Uterus (tissue), 4 donors: ENCODE data around the gene SCN1B. TPM values are rescaled to one million over a fixed set of nuclear protein-coding genes. Genes with fewer than 3 reads are reported as not detected.

ENCODE experiments used
- DNase-seq, 2 donors: peaks; one replicate each; pipeline ENCODE4 v3.0.0-alpha.2; 2019 to 2020
- H3K27ac ChIP-seq, 2 donors: fragments of 200-600 bp; sonication (generic); 1 replicate in 1 of 2; 2 replicates in 1 of 2; pipeline ENCODE4 v1.5.1; 2016 to 2018
- H3K27me3 ChIP-seq, 2 donors: fragments of 200-600 bp; sonication (generic); one replicate each; pipeline ENCODE4 v1.5.1; 2018 to 2019; ENCODE audit warnings: control low read depth in 1 of 2
- H3K36me3 ChIP-seq, 2 donors: fragments of 200-600 bp; sonication (generic); one replicate each; pipeline ENCODE4 v1.5.1; 2019; ENCODE audit warnings: control low read depth in 1 of 2
- H3K4me1 ChIP-seq, 2 donors: fragments of 200-600 bp; sonication (generic); one replicate each; pipeline ENCODE4 v1.5.1; 2018 to 2019; ENCODE audit warnings: control low read depth in 1 of 2
- H3K4me3 ChIP-seq, 2 donors: fragments of 200-600 bp; sonication (generic); 1 replicate in 1 of 2; 2 replicates in 1 of 2; pipeline ENCODE4 v1.5.1; 2018 to 2019; ENCODE audit warnings: mild to moderate bottlenecking in 1 of 2
- H3K9me3 ChIP-seq, 2 donors: fragments of 200-600 bp; sonication (generic); one replicate each; pipeline ENCODE4 v1.5.1; 2019; ENCODE audit warnings: control low read depth in 1 of 2
- CTCF ChIP-seq, 4 experiments: fragments of 200-600 bp in 2 of 4; fragments of 450-650 bp in 2 of 4; sonication (generic) in 2 of 4; IDR thresholded peaks; one replicate each; pipeline ENCODE4 v1.5.1; 2016 to 2019; ENCODE audit warnings: antibody characterized with exemption in 4 of 4, mild to moderate bottlenecking in 2 of 4, moderate library complexity in 1 of 4
- POLR2A ChIP-seq, 2 donors: fragments of 450-650 bp; IDR thresholded peaks; one replicate each; pipeline ENCODE4 v1.6.1; 2016; ENCODE audit warnings: antibody characterized with exemption in 2 of 2, mild to moderate bottlenecking in 1 of 2, moderate library complexity in 1 of 2
- intact Hi-C: fragments of 100-400 bp; cut with DNase I; formaldehyde crosslinking; loops from one replicate; pipeline ENCODE4 v1.15.1; 2023; ENCODE audit warnings: low total_unique reads
- total RNA-seq, 4 donors: library from RNA; depleted of rRNA in 3 of 4; stranded (reverse); fragments of >200 nt in 3 of 4; gene quantifications; one replicate each; pipeline versions ENCODE4 v1.1.0 to v1.2.4, GENCODE V29; 2014 to 2023
- donor health status: DM: yes; HTN: yes; CAD: no.

SCN1B gene
- total RNA-seq, 4 donors from 2014 or later, result 0.26 to 15.2 (median 0.78) TPM

GRCh38 chr19:35021016-35021415, 9.3 kb upstream of the SCN1B start:
- Histone ChIP-seq H3K4me1 (no peaks in the 10 kb centered on the region), H3K27ac (no peak overlapping the region), H3K4me3 (no peak overlapping the region), H3K9me3 (no peaks in the 10 kb centered on the region), H3K27me3 (no peaks in the 10 kb centered on the region), H3K36me3 (no peaks in the 10 kb centered on the region)
- no peak for DNase-seq
- intact Hi-C loops, result no loop called here
- TF ChIP-seq CTCF (IDR thresholded peaks at IDR 0.05) (no peak), POLR2A (IDR thresholded peaks at IDR 0.05) (no peak)

DNA sequence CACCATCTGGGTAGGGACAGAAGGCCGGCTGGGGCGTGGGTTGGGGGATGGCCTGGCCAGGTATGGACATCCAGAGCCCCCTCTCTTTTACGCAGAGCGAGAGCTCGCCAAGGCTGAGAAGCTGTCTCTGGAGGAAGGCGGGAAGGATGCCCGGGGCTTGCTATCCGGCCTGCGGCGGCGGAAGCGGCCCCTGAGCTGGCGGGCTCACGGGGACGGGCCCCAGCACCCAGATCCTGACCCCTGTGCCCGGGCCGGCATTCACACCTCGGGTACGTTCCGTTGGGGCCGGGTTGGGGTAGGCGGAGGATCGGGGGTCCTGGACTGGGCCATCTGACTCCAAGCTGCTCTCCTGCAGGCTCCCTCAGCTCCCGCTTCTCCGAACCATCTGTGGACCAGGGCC, 8.7 kb upstream of the SCN1B start:
- Histone ChIP-seq H3K4me1 (no peaks in the 10 kb centered on the region), H3K9me3 (no peaks in the 10 kb centered on the region), H3K4me3 (no peak overlapping the region), H3K27ac (no peak overlapping the region), H3K36me3 (no peaks in the 10 kb centered on the region), H3K27me3 (no peaks in the 10 kb centered on the region)
- TF ChIP-seq POLR2A (IDR thresholded peaks at IDR 0.05) (no peak), CTCF (IDR thresholded peaks at IDR 0.05) (no peak)
- intact Hi-C loops, result no loop called here
- no peak for DNase-seq

DNA sequence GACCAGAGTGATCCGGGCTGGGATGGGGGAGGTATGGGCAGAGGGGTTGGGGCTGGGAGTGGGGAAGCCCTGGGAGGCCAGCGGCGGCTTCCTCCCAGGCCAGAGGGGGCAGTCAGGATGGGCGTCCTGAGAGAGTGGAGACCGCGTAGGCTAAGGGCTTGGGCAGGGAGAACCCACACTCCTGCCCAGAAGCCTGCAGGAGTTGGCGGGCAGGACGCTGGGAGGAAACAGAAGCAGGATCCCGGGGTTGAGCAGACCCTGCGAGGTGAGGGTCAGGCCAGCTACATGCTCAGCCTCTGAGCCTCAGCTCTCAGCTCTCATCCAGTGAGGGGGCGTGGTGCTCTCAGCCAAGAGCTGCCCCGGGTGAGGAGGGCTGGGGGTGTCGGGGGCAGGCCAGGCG, 7.8 kb upstream of the SCN1B start:
- Histone ChIP-seq H3K36me3 (no peaks in the 10 kb centered on the region), H3K4me1 (no peaks in the 10 kb centered on the region), H3K9me3 (no peaks in the 10 kb centered on the region), H3K27me3 (no peaks in the 10 kb centered on the region), H3K4me3 (no peak overlapping the region), H3K27ac (no peak overlapping the region)
- DNase-seq, result no peak
- intact Hi-C loops, result no loop called here
- TF ChIP-seq CTCF (IDR thresholded peaks at IDR 0.05) (no peak), POLR2A (IDR thresholded peaks at IDR 0.05) (no peak)

GRCh38 chr19:35023428-35023827, 6.8 kb upstream of the SCN1B start:
- Histone ChIP-seq H3K4me1 (no peaks in the 10 kb centered on the region), H3K36me3 (no peaks in the 10 kb centered on the region), H3K9me3 (no peaks in the 10 kb centered on the region), H3K4me3 (no peak overlapping the region), H3K27ac (no peak overlapping the region), H3K27me3 (no peaks in the 10 kb centered on the region)
- intact Hi-C loops, result no loop called here
- no peak for DNase-seq
- no peak for TF ChIP-seq POLR2A (IDR thresholded peaks at IDR 0.05)
- no peak for TF ChIP-seq CTCF (IDR thresholded peaks at IDR 0.05)

DNA sequence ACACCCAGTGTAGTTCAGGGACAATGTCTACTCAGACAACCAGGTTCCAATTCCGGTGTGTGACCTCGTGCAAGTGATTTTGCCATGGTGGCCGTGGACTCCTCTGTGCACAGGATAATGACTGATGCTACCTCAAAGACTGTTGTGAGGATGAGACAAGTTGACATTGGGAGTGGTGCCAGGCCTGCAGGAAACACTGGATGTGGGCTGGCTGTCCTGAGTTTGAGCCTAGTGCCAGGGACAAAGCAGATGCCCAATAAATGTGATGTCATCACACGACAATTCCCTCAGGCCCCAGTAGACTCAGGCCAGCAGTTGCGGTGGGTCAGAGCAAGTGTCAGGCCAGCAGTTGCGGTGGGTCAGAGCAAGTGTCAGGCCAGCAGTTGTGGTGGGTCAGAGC, 6.2 kb upstream of the SCN1B start:
- H3K4me1 ChIP-seq, result no peaks in the 10 kb centered on the region
- TF ChIP-seq POLR2A (IDR thresholded peaks at IDR 0.05) (no peak), CTCF (IDR thresholded peaks at IDR 0.05) (no peak)
- H3K9me3 ChIP-seq, result no peaks in the 10 kb centered on the region
- H3K27ac ChIP-seq, result no peak overlapping the region
- H3K27me3 ChIP-seq, result no peaks in the 10 kb centered on the region
- intact Hi-C loops, result no loop called here
- no peaks in the 10 kb centered on the region for H3K36me3 ChIP-seq
- H3K4me3 ChIP-seq, result no peak overlapping the region
- DNase-seq, result no peak
